GM03348 (cell line): ENCODE measurements around the gene ITIH1.
"Not testable (repeated sequence)": the region's sequence is repeated elsewhere in the genome, so short reads cannot be mapped to it uniquely, and the experiment has no call there.

Experiments used
- DNase-seq: peaks from one replicate; pipeline ENCODE4 v3.0.0; 2012; ENCODE audit warnings: low spot score

Gene ITIH1

DNA sequence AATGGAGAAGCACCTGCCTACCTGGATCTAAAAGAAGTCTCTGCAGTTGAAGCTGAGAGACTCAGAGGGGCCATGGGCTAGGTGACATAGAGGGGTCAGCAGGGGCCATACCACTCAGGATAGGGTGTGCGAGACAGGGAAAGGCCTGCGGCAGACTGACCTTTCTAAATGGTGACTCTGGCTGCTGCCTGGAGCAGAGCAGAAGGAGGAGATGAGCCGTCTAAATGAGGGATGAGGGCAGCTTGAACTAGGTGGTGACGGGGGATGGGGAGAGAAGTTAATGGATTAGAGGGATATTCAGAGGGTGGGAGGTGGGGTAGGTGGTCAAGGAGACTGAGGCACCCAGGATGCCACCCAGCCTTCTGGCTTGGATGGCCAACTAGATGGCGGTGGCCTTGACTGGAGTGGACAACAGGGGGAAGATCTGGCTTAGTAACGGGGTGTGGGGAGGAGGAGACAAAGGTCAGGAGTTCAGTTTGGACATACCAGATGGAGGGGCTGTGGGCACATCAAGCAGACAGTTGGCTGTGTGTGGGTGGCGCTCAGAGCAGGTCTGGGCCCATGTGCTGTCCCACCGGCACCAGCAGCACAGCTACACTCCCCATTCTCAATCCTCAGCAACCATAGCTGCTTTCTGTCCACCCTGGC is 3.2 kb upstream of the ITIH1 start:
- no peak for DNase-seq

- DNase-seq = no peak
Measured at GRCh38 chr3:52774901-52775864, 2.2 kb upstream of the ITIH1 start.

GRCh38 chr3:52775877-52776276 is 1.5 kb upstream of the ITIH1 start:
- no peak for DNase-seq

- DNase-seq = not testable (repeated sequence)
Measured at GRCh38 chr3:52776486-52776885, 913 bp upstream of the ITIH1 start.

- DNase-seq = no peak
Measured at GRCh38 chr3:52777959-52778805, 783 bp downstream of the ITIH1 start.

- no peak for DNase-seq
Measured at GRCh38 chr3:52779011-52779836, 1.8 kb downstream of the ITIH1 start.

DNA sequence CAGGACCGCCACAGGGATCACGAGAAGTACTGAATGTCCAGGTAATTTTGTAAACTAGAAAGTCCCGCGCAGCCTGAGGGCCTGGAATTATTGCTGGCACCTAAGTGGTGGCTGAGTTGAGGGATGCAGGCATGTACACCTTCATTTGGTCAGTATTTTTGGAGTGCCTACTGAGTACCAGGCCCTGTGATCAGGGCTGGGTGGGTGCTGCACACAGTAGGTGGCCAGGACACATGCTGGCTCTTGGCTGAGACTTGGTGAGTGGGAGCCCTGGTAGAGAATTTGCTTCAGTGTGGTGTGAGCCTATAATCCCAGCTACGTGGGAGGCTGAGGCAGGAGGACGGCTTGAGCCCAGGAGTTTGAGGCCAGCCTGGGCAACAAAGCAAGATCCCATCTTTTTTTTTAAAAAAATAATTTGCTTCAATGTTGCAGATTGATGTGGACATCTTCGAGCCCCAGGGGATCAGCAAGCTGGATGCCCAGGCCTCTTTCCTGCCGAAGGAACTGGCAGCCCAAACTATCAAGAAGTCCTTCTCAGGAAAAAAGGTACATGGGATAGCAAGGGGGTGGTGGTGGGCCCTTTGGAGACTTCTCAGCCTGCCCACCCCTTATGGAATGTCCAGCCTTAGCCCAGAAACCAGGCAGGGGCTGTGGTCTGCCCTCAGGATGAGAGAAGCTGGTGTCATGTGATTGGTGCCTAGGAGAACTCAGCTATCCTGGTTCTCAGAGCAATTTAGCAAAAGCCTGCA is 2.6 kb downstream of the ITIH1 start:
- DNase-seq = no peak

DNA sequence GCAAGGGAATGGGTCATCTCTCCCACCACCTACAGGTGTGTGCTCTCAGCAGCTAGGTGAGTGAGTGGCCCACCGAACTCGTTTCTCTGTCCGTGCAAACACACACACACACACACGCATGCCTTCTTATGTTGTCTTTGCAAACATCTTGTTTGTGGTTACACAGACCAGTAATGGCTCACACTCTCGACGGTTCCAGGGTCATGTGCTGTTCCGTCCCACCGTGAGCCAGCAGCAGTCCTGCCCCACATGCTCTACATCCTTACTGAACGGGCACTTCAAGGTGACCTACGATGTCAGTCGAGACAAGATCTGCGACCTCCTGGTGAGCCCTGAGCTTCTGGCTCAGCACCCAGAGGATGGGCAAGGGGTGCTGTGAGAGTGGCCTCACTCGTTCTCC is 4.3 kb downstream of the ITIH1 start:
- DNase-seq = no peak

GRCh38 chr3:52782412-52783210 is 5.2 kb downstream of the ITIH1 start:
- no peak for DNase-seq

- DNase-seq = no peak
Measured at GRCh38 chr3:52783211-52783555, 5.8 kb downstream of the ITIH1 start.

- DNase-seq = no peak
Measured at GRCh38 chr3:52784021-52784621, 6.7 kb downstream of the ITIH1 start.

DNA sequence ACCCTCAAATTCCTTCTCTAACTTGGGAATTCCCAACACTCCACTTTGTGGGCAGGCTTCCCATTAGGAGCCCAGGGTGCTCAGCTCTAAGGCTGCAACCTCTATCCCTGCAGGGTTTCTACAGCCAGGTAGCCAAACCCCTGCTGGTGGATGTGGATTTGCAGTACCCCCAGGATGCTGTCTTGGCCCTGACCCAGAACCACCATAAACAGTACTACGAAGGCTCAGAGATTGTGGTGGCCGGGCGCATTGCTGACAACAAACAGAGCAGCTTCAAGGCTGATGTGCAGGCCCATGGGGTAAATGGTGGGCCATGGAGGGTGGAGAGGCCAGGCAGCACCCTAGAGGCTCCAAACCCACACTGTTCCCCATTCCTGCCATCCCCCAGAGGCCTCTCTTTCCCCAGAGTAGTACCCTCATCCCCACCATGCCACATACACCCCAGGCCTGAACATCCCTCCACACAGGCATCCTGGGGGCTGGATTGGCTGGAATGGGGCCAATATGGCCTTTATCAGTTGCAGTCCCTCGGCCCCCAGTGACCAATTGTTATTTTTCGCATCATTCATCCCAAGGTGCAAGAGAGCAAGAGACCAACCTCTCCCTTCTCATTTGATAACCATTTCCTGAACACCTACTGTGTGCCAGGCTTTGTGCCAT is 7.7 kb downstream of the ITIH1 start:
- DNase-seq = no peak

DNA sequence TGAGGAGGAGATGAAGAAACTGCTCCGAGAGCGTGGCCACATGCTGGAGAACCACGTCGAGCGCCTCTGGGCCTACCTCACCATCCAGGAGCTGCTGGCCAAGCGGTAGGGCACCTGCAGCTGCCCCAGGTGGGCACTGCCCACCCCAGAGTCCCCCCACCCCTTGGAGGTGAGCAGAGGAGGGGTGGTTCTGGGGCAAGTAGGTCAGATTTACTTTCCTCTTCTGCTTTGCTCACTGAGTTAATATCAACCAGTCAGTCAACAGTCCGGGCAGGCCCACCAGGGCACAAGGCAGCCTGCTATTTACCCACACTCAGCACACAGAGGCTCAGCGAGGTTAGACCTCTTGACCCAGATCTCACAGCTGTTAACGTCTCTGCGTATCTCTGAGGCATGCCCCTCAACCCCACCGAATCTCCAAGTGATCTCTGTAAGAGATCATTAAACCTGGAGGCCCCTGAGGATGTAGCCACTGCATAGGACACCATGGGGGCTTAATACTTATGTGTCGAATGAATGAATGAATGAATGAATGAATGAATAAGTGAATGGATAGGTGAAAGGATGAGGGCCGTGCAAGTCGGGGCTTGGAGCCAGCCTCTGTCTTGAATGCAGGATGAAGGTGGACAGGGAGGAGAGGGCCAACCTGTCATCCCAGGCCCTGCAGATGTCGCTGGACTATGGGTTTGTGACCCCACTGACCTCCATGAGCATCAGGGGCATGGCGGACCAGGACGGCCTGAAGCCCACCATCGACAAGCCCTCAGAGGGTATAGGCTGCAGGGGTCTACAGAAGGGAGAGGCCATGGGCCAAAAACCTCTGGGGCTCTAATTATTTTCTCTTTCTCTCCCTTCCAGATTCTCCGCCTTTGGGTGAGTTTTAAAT is 9.2 kb downstream of the ITIH1 start:
- DNase-seq = no peak

DNA sequence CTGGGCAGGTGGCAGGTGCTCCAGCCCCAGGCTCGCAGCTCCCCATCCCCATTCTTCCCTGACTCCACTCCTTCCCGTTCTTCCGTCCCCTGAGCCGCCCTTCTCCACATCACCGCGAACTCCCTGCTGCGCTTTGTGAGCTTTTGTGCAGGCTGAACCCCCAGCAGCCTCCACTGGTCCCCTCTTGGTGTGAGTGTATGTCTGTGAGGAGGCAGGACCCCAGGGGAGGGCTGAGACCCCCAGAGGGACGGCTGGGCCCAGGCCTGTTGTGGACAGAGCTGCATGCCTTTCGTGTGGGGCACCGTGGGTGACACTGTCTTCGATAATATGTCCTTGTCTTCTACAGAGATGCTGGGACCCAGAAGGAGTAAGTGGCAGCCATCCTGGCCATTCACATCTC is 9.8 kb downstream of the ITIH1 start:
- DNase-seq = no peak

DNA sequence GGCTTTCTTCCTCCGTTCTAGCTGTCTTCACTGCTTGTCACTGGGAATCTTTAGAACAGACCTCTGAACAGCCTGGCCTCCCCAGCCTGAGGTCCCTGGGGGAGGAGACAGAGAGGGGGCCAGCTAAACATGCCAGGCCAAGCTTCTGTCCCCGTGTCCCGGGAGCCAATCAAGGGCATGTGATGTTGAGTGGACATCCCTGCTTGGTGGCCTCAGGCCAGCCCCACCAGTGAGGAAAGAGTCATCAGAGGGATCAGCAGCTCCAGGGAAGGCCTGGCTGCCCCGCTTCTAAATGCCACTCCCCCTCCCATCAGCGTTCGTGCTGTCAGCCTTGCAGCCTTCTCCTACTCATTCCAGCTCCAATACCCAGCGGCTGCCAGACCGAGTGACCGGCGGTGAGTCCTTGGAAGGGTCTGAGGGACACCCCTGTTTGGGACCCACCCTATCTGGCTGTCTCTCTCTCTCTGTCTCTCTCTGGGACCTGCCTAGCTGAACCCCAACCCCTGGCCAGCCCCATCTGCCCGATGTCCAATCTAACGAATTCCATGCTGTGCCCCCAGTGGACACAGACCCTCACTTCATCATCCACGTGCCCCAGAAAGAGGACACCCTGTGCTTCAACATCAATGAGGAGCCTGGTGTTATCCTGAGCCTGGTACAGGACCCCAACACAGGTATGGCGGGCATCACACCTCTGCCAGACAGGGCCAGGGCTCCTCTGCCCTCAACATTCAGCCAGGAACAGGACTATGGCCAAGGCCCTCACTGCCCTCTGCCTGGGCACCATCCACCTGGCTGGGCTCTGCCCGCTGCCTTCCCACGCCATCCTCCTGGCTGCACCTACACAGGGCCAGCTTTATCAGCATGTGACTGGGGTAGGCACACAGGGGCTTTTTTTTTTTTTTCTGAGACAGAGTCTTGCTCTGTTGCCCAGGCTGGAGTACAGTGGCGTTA is 10.6 kb downstream of the ITIH1 start:
- no peak for DNase-seq

DNA sequence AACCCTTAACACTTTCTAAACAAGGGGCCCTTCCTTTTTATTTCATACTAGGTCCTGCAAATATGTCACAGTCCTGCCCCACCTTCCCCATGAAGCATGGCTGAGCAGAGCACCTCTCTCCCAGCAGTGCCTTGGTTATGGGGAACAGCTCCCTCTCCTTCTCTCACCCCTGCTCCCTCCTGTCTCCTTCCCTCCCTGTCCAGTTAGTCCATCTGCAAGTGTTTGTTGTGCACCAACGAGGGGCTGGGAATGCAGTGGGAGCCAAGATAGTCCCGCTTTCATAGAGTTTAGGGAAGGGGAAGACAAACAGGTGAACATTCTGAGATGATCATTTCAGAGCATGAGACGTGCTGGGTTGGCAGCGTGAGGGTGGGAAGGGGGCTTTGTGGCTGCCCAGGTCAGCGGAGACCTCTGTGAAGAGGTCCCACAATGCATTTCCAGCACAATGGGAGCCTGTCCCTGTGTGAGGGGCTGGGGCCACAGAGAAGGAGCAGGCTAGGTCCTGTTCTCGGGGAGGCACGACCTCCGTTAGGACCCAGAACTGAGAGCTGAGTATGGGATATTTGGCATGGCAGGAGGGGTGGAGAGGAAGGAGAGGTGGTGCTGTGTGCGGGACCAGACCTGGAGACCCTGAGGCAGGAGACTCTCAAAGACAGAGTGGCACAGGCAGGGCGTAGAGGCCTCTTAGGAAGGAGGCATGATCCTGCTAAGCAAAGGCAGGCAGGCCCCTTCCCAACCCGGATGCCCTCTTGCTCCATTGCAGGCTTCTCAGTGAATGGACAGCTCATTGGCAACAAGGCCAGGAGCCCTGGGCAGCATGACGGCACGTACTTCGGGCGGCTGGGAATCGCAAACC is 11.7 kb downstream of the ITIH1 start:
- DNase-seq = no peak
